Gastroesophageal sphincter (tissue), 3 donors: ENCODE measurements around the gene ARHGAP23.

Experiments used
- CTCF ChIP-seq, 4 experiments: fragments of 200-600 bp in 2 of 4; fragments of 450-650 bp in 2 of 4; sonication (generic) in 1 of 4; IDR thresholded peaks; one replicate each; pipeline ENCODE4 v1.5.1; 2017 to 2019; ENCODE audit warnings: antibody characterized with exemption in 4 of 4, mild to moderate bottlenecking in 2 of 4, moderate library complexity in 2 of 4
- POLR2A ChIP-seq, 2 donors: fragments of 450-650 bp; IDR thresholded peaks; one replicate each; pipeline ENCODE4 v1.6.1; 2017; ENCODE audit warnings: antibody characterized with exemption in 2 of 2, mild to moderate bottlenecking in 2 of 2, moderate library complexity in 1 of 2
- POLR2AphosphoS5 ChIP-seq: sonication (generic); formaldehyde crosslinking; IDR thresholded peaks from one replicate; pipeline ENCODE4 v1.6.1; 2017; ENCODE audit warnings: antibody characterized with exemption

GRCh38 chr17:38460082-38460715 is 31.9 kb downstream of the ARHGAP23 start:
- no peak for TF ChIP-seq POLR2A (IDR thresholded peaks at IDR 0.05)
- TF ChIP-seq CTCF (IDR thresholded peaks at IDR 0.05) = no peak
- TF ChIP-seq POLR2AphosphoS5 = no peak
